BE2C (cell line): ENCODE measurements around the gene GCH1.
"Not testable (repeated sequence)": the region's sequence is repeated elsewhere in the genome, so short reads cannot be mapped to it uniquely, and the experiment has no call there.

Experiments
- DNase-seq: peaks from one replicate; pipeline ENCODE4 v3.0.0-alpha.2; 2020
- H3K27me3 ChIP-seq: fragments of 250-450 bp; sonication (Bioruptor Pico); 2 replicates; pipeline ENCODE4 v1.5.1; 2020; ENCODE audit warnings: mild to moderate bottlenecking
- H3K36me3 ChIP-seq: fragments of 250-450 bp; sonication (Bioruptor Pico); 2 replicates; pipeline ENCODE4 v1.5.1; 2020; ENCODE audit warnings: mild to moderate bottlenecking
- H3K4me1 ChIP-seq: fragments of 250-450 bp; sonication (Bioruptor Pico); 2 replicates; pipeline ENCODE4 v1.5.1; 2020
- H3K4me3 ChIP-seq: 2 replicates; pipeline ENCODE4 v1.5.1; 2011; ENCODE audit warnings: low read depth, low read length
- H3K9me3 ChIP-seq: fragments of 250-450 bp; sonication (Bioruptor Pico); 2 replicates; pipeline ENCODE4 v1.5.1; 2020
- CTCF ChIP-seq: IDR thresholded peaks from 2 replicates; pipeline ENCODE4 v1.5.1; 2012; ENCODE audit warnings: mild to moderate bottlenecking, low read depth, low read length

The GCH1 gene

GRCh38 chr14:54901380-54902142 lies 1.1 kb downstream of the GCH1 start:
- H3K4me1 ChIP-seq: peaks cover 4% of the 10 kb centered on the region; the same call in 1 of the 2 replicates

DNA sequence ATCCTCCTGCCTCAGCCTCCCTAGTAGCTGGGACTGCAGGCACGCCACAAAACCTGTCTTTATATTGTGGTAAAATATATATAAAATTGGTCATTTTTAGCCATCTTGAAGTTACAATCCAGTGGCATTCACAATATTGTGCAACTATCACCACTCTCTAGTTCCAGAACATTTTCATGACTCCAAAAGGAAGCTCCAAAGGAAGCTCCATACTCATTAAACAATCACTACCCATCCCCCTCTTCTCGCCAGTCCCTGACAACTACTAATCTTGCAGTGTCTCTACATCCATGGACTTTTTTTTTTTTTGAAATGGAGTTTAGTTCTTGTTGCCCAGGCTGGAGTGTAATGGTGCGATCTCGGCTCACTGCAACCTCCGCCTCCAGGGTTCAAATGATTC lies 3.1 kb downstream of the GCH1 start:
- Histone ChIP-seq H3K36me3 (no peaks in the 10 kb centered on the region), H3K27me3 (no peaks in the 10 kb centered on the region), H3K9me3 (no peaks in the 10 kb centered on the region), H3K4me1 (peaks cover 7% of the 10 kb centered on the region), H3K4me3 (no peak overlapping the region)
- no peak for DNase-seq
- no peak for TF ChIP-seq CTCF

More at GRCh38 chr14:54901380-54902142, 1.1 kb downstream of the GCH1 start:
- TF ChIP-seq CTCF: no peak
- H3K9me3 ChIP-seq: no peaks in the 10 kb centered on the region
- no peaks in the 10 kb centered on the region for H3K36me3 ChIP-seq
- H3K27me3 ChIP-seq: no peaks in the 10 kb centered on the region
- H3K4me3 ChIP-seq: peak overlapping the region; percentile 94
- no peak for DNase-seq

- H3K27me3 ChIP-seq, DNase-seq, H3K9me3 ChIP-seq, H3K36me3 ChIP-seq, H3K4me1 ChIP-seq, H3K4me3 ChIP-seq: not testable (repeated sequence)
Measured at GRCh38 chr14:54897809-54898555, 4.6 kb downstream of the GCH1 start.

DNA sequence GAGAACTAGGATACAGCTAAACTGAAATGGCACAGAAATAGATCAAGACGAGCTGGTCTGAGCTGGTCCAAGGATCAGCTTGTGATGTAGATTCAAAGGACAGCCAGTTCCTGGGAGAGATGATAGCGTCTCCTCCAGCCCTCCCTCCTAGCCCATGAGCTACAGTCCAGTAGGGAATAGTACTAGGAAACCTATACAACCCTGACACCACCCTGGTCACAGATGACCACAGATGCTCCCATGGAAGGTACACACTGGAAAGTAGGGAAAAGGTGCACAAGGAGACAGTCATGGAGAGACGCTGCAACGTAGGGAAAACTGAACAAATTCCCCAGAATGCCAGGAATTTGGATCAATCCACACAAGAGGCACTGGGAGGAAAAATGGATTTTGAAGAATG lies 6.9 kb downstream of the GCH1 start:
- no peak for TF ChIP-seq CTCF
- no peaks in the 10 kb centered on the region for H3K27me3 ChIP-seq
- H3K4me1 ChIP-seq: peaks cover 3% of the 10 kb centered on the region
- H3K4me3 ChIP-seq: no peak overlapping the region
- H3K9me3 ChIP-seq: no peaks in the 10 kb centered on the region
- DNase-seq: no peak
- H3K36me3 ChIP-seq: no peaks in the 10 kb centered on the region

DNA sequence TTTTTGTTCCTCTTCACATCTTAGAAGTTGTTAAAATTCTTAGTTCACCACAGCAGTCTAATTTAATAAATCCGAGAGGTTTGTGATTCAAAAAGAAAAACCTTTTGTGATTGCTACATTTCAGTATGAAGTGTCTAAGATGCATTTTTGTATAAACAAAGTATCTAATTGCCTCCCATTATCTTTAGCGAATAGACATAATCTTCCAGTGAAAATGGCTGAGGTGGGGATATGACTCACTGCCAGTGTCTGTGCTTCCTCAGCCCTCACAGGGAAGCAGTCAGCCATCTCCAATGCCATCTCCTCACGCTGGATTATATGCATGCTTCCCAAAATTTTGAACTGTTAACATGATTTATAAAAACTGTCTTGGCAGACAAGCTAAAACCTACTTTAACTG lies 7.6 kb downstream of the GCH1 start:
- Histone ChIP-seq H3K36me3 (no peaks in the 10 kb centered on the region), H3K9me3 (no peaks in the 10 kb centered on the region), H3K4me3 (no peak overlapping the region), H3K4me1 (peaks cover 3% of the 10 kb centered on the region), H3K27me3 (no peaks in the 10 kb centered on the region)
- DNase-seq: peak; percentile 38
- no peak for TF ChIP-seq CTCF

GRCh38 chr14:54893151-54893760 lies 9.4 kb downstream of the GCH1 start:
- peaks cover 14% of the 10 kb centered on the region for H3K4me1 ChIP-seq

More at GRCh38 chr14:54893151-54893760, 9.4 kb downstream of the GCH1 start:
- Histone ChIP-seq H3K27me3 (no peaks in the 10 kb centered on the region), H3K36me3 (no peaks in the 10 kb centered on the region), H3K4me3 (no peak overlapping the region), H3K9me3 (no peaks in the 10 kb centered on the region)
- peak; percentile 85 for TF ChIP-seq CTCF
- peak; percentile 55 for DNase-seq
